Panc1 (cell line): ENCODE results near the gene RFXANK. TPM values are rescaled to one million over a fixed set of nuclear protein-coding genes. Genes with fewer than 3 reads are reported as not detected.

Source experiments
- ATAC-seq: fragments of 200-7000 bp; cut with Tn5 transposase; 2 replicates; pipeline ENCODE4 v1.9.1; 2020; ENCODE audit warnings: mild to moderate bottlenecking, moderate library complexity
- BruUV-seq: library from RNA; stranded (reverse); fragments of 400-500 nt; replicated peaks from 2 replicates; lab custom pipeline; 2021; lab: Mats Ljungman, UMichigan
- CTCF ChIA-PET: fragments of 300-600 bp; sonication (Branson Sonifier 250); formaldehyde crosslinking; loops from one replicate; lab custom pipeline; 2022; ENCODE audit warnings: antibody characterized with exemption; lab: Charles Lee
- POLR2A ChIA-PET: fragments of 300-600 bp; sonication (Branson Sonifier 250); formaldehyde crosslinking; loops from one replicate; lab custom pipeline; 2022; ENCODE audit warnings: antibody characterized with exemption; lab: Charles Lee
- DNase-seq: peaks from one replicate; pipeline ENCODE4 v3.0.0-alpha.2; 2010; ENCODE audit warnings: low read depth, low spot score
- H3K27ac ChIP-seq: 2 replicates; pipeline ENCODE4 v1.5.1; 2011; ENCODE audit warnings: mild to moderate bottlenecking, low read length, inconsistent platforms
- H3K27me3 ChIP-seq: fragments of 200-500 bp; sonication (Bioruptor generic); 2 replicates; pipeline ENCODE4 v1.6.0; 2014; ENCODE audit warnings: low read length, inconsistent platforms; ENCODE audit not compliant: control insufficient read depth, insufficient read depth
- H3K36me3 ChIP-seq: fragments of 200-500 bp; sonication (Bioruptor generic); 2 replicates; pipeline ENCODE4 v1.5.1; 2014; ENCODE audit warnings: inconsistent platforms, mild to moderate bottlenecking, low read length, moderate library complexity; ENCODE audit not compliant: control insufficient read depth, insufficient read depth
- H3K4me1 ChIP-seq: 2 replicates; pipeline ENCODE4 v1.5.1; 2011; ENCODE audit warnings: inconsistent platforms, mild to moderate bottlenecking, low read length, moderate library complexity; ENCODE audit not compliant: control insufficient read depth, insufficient read depth
- H3K4me3 ChIP-seq, 2 experiments: 2 replicates each; pipeline ENCODE4 v1.5.1; 2011 to 2012; ENCODE audit warnings: low read depth in 2 of 2, low read length in 2 of 2, mild to moderate bottlenecking in 2 of 2, inconsistent platforms in 1 of 2, moderate library complexity in 1 of 2
- H3K9me3 ChIP-seq: fragments of 200-500 bp; sonication (Bioruptor generic); 2 replicates; pipeline ENCODE4 v1.5.1; 2014; ENCODE audit warnings: low read depth, mild to moderate bottlenecking, inconsistent platforms, low read length, moderate library complexity; ENCODE audit not compliant: control insufficient read depth, insufficient read depth
- POLR2AphosphoS5 ChIP-seq: IDR thresholded peaks from 2 replicates; pipeline ENCODE4 v1.6.1; 2012; ENCODE audit warnings: mild to moderate bottlenecking, low read depth, low read length, moderate library complexity
- SIN3A ChIP-seq: IDR thresholded peaks from 2 replicates; pipeline ENCODE4 v1.6.1; 2012; ENCODE audit warnings: low read depth, mild to moderate bottlenecking, low read length, moderate library complexity, borderline replicate concordance; ENCODE audit not compliant: insufficient read depth
- TCF7L2 ChIP-seq: IDR thresholded peaks from 2 replicates; pipeline ENCODE4 v1.6.1; 2011; ENCODE audit warnings: mild to moderate bottlenecking, low read depth, low read length, inconsistent platforms
- in situ Hi-C: cut with HindIII; loops from 2 replicates; pipeline ENCODE4 v1.10.0; 2016; ENCODE audit warnings: low sequenced_read_pairs, low pct_unique_long_range_greater_than_20kb
- intact Hi-C: fragments of 100-400 bp; cut with micrococcal nuclease; formaldehyde crosslinking; loops from one replicate; pipeline ENCODE4 v1.10.0; 2022; ENCODE audit not compliant: unreplicated experiment
- total RNA-seq: library from RNA; stranded (reverse); gene quantifications from one replicate; pipeline ENCODE4 v1.2.1, GENCODE V29; 2021; ENCODE audit not compliant: unreplicated experiment
- TF ChIP-seq, protein P1 (sequence below), 2 experiments: IDR thresholded peaks; 2 replicates each; pipeline ENCODE4 v1.6.1; 2011 to 2012; ENCODE audit warnings: low read depth in 2 of 2, control low read depth in 1 of 2, low read length in 1 of 2, mild to moderate bottlenecking in 1 of 2, moderate library complexity in 1 of 2; ENCODE audit not compliant: insufficient read depth in 1 of 2
- TF ChIP-seq, protein P2 (sequence below): fragments of 450-650 bp; IDR thresholded peaks from 2 replicates; pipeline ENCODE4 v1.5.1; 2017; ENCODE audit warnings: mild to moderate bottlenecking

Gene RFXANK
- total RNA-seq, 1 experiment from 2014 or later = 92.3 TPM

DNA sequence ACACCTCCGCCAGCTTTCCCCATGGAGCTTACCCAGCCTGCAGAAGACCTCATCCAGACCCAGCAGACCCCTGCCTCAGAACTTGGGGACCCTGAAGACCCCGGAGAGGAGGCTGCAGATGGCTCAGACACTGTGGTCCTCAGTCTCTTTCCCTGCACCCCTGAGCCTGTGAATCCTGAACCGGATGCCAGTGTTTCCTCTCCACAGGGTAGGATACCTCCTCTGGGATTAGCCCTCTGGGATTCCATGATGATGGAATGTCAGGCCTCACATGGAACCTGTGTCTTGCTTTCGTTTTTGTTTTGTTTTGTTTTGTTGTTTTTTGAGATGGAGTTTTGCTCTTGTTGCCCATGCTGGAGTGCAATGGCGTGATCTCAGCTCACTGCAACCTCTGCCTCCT lies 1.9 kb downstream of the RFXANK start:
- H3K27me3 ChIP-seq = no peaks in the 10 kb centered on the region
- ChIA-PET CTCF (no interaction called here), POLR2A (no interaction called here)
- DNase-seq = no peak
- ATAC-seq = no peak
- in situ Hi-C loops (no loop called here), intact Hi-C loops (no loop called here)
- H3K4me3 ChIP-seq = peak overlapping the region; percentile 74 to 76
- H3K36me3 ChIP-seq = no peaks in the 10 kb centered on the region; the same call in 1 of the 2 replicates
- no TSS peak for BruUV-seq
- H3K9me3 ChIP-seq = no peaks in the 10 kb centered on the region
- TF ChIP-seq POLR2AphosphoS5 = no peak
- no peak for TF ChIP-seq SIN3A
- no peak for TF ChIP-seq TCF7L2
- TF ChIP-seq, protein P1, sequence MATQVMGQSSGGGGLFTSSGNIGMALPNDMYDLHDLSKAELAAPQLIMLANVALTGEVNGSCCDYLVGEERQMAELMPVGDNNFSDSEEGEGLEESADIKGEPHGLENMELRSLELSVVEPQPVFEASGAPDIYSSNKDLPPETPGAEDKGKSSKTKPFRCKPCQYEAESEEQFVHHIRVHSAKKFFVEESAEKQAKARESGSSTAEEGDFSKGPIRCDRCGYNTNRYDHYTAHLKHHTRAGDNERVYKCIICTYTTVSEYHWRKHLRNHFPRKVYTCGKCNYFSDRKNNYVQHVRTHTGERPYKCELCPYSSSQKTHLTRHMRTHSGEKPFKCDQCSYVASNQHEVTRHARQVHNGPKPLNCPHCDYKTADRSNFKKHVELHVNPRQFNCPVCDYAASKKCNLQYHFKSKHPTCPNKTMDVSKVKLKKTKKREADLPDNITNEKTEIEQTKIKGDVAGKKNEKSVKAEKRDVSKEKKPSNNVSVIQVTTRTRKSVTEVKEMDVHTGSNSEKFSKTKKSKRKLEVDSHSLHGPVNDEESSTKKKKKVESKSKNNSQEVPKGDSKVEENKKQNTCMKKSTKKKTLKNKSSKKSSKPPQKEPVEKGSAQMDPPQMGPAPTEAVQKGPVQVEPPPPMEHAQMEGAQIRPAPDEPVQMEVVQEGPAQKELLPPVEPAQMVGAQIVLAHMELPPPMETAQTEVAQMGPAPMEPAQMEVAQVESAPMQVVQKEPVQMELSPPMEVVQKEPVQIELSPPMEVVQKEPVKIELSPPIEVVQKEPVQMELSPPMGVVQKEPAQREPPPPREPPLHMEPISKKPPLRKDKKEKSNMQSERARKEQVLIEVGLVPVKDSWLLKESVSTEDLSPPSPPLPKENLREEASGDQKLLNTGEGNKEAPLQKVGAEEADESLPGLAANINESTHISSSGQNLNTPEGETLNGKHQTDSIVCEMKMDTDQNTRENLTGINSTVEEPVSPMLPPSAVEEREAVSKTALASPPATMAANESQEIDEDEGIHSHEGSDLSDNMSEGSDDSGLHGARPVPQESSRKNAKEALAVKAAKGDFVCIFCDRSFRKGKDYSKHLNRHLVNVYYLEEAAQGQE (IDR thresholded peaks at IDR 0.05; ENCODE audit: insufficient read depth in 1 of 2, low read depth in 2 of 2, low read length in 1 of 2) = no peak
- no peaks in the 10 kb centered on the region for H3K4me1 ChIP-seq
- H3K27ac ChIP-seq = no peak overlapping the region

DNA sequence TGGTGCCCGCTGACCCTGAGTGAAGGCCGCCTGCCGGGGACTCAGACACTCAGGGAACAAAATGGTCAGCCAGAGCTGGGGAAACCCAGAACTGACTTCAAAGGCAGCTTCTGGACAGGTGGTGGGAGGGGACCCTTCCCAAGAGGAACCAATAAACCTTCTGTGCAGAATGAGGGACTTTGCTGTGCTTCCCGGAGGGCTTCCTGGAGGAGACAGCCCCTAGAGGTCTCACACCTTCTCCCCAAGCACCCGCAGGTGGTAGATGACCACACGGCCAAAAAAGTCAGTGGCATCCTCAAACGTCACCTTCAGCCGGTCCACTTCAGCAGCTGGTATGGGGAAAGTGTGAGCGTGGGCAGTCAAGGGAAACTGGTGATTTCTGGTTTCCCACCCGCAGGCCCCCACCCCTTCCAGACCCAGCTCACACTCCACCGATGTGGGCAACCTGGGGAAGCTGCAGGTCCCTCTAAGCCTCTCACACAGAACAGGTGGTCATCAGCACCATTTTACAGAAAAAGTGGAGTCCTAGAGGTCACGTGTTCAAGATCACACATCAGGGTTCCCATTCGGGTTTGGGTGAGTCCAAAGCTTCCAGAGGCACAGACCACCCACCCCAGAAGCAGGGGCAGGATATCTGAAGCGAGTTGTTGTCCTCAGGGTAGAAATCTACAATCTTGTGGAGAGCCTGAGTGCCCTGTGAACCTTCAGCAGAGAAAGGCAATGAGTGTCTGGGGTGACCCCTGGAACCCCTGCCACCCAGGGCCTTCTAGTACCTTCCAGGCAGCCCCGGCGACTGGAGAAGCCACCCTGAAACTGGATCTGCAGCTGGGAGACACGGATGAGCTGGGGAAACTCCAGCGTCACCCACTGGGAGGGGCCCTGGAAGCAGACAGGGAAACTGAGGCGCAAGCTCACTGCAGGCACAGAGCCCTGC lies 9.9 kb downstream of the RFXANK start:
- BruUV-seq = no TSS peak
- Histone ChIP-seq H3K9me3 (no peaks in the 10 kb centered on the region), H3K4me1 (peaks cover 7% of the 10 kb centered on the region), H3K36me3 (peaks cover 3% of the 10 kb centered on the region; the same call in 1 of the 2 replicates), H3K4me3 (peak overlapping the region; percentile 83 to 91), H3K27me3 (no peaks in the 10 kb centered on the region), H3K27ac (peak overlapping the region; percentile 95)
- in situ Hi-C loops = no loop called here
- TF ChIP-seq SIN3A (no peak), TCF7L2 (no peak), POLR2AphosphoS5 (no peak)
- TF ChIP-seq, protein P2, sequence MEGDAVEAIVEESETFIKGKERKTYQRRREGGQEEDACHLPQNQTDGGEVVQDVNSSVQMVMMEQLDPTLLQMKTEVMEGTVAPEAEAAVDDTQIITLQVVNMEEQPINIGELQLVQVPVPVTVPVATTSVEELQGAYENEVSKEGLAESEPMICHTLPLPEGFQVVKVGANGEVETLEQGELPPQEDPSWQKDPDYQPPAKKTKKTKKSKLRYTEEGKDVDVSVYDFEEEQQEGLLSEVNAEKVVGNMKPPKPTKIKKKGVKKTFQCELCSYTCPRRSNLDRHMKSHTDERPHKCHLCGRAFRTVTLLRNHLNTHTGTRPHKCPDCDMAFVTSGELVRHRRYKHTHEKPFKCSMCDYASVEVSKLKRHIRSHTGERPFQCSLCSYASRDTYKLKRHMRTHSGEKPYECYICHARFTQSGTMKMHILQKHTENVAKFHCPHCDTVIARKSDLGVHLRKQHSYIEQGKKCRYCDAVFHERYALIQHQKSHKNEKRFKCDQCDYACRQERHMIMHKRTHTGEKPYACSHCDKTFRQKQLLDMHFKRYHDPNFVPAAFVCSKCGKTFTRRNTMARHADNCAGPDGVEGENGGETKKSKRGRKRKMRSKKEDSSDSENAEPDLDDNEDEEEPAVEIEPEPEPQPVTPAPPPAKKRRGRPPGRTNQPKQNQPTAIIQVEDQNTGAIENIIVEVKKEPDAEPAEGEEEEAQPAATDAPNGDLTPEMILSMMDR = no peak
- TF ChIP-seq, protein P1 (IDR thresholded peaks at IDR 0.05; ENCODE audit: insufficient read depth in 1 of 2, low read depth in 2 of 2, low read length in 1 of 2) = no peak
- ATAC-seq = no peak
- DNase-seq = no peak
- ChIA-PET POLR2A (no interaction called here), CTCF (no interaction called here)
- intact Hi-C loops = no loop called here
